NCI-H146 treated with DMSO at 0.1 percent for 48 hours (cell line): ENCODE measurements around the gene NHLRC4.

ENCODE experiments used
- DNase-seq: peaks from one replicate; lab custom pipeline; 2025; ENCODE audit not compliant: unreplicated experiment; lab: John Stamatoyannopoulos, UW

Gene NHLRC4

GRCh38 chr16:566475-567372 lies at the start of gene NHLRC4:
NHLRC4 (plus strand) TSS chr16:567005; CDS start chr16:568048, 1,043 bp downstream.
- peak; percentile 17 for DNase-seq

GRCh38 chr16:518858-519257 lies 47.9 kb upstream of the NHLRC4 start:
- DNase-seq = no peak

- DNase-seq = no peak
Measured at GRCh38 chr16:519425-519824, 47.4 kb upstream of the NHLRC4 start.

GRCh38 chr16:519841-520687 lies 46.7 kb upstream of the NHLRC4 start:
- no peak for DNase-seq

- DNase-seq = no peak
Measured at GRCh38 chr16:520847-521246, 46.0 kb upstream of the NHLRC4 start.

GRCh38 chr16:521381-522210 lies 45.2 kb upstream of the NHLRC4 start:
- no peak for DNase-seq

- DNase-seq = no peak
Measured at GRCh38 chr16:522320-523096, 44.3 kb upstream of the NHLRC4 start.

GRCh38 chr16:523097-523741 lies 43.6 kb upstream of the NHLRC4 start:
- no peak for DNase-seq

GRCh38 chr16:524274-525040 lies 42.3 kb upstream of the NHLRC4 start:
- no peak for DNase-seq

- DNase-seq = no peak
Measured at GRCh38 chr16:525123-525519, 41.7 kb upstream of the NHLRC4 start.

GRCh38 chr16:525520-526180 lies 41.2 kb upstream of the NHLRC4 start:
- no peak for DNase-seq

- DNase-seq = peak; percentile 61
Measured at GRCh38 chr16:526181-527014, 40.4 kb upstream of the NHLRC4 start.

GRCh38 chr16:527015-527903 lies 39.5 kb upstream of the NHLRC4 start, which contains the start of gene CAPN15:
CAPN15 (plus strand) TSS chr16:527712; CDS start chr16:546839, 19,127 bp downstream.
- DNase-seq = peak; percentile 92

GRCh38 chr16:528111-529011 lies 38.4 kb upstream of the NHLRC4 start:
- DNase-seq = peak; percentile 16

- DNase-seq = no peak
Measured at GRCh38 chr16:529012-529575, 37.7 kb upstream of the NHLRC4 start.
